ENCODE data around the gene TRPM2.
"Not testable (repeated sequence)": the region's sequence is repeated elsewhere in the genome, so short reads cannot be mapped to it uniquely, and the experiment has no call there.

The TRPM2 gene

DNA sequence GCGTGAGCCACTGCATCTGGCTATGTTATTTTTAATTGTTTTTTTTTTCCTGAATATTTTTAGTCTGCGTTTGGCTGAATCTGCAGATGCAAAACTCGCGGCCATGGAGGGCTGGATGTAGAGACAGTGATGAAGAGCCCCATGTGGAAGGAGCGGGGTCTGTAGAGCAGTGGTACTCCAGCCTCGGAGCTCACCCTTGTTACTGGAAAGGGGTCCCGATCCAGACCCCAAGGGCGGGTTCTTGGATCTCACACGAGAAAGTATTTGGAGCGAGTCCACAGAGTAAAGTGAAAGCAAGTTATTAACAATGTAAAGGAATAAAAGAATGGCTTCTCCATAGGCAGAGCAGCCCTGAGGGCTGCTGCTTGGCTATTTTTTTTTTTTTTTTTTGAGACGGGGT, 2.7 kb downstream of the TRPM2 start:
- no peak for DNase-seq

- no peak for DNase-seq
These were observed 3.2 kb downstream of the TRPM2 start for GRCh38 chr21:44356636-44357035.

DNA sequence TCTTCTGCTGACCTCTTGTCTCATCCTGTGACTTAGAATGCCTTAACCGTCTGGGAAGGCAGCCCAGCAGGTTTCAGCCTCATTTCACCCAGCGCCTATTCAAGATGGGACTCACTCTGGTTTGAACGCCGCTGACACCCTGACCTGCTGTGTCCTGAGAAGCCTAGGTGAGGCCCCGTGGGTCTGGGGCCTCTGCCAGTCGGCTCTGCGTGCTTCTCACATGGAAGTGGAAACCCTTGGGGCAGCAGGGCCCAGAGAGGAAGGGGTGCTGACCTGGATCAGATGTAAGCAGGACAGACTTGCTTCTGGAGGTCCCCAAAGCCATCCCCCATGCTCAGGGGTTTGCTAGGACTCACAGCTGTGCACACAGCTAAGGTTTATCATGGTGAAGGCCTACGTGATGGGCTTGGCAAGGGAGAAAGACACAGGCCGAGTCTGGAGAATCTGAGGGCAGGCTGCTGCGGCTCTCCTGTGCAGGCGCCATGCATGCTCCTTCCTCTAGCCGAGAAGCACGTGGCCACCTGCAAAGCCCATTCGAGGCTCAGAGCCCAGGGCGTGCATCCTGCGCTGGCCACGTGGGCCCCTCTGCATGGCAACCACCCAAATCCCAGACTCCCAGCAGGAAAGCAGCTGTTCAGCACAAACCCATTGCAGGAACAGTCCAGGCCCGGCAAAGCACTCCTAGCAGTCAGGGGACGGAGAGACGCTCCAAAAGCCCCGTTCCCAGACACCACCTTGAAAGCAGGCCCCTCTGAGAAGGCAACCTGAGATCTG, 3.8 kb downstream of the TRPM2 start:
- no peak for DNase-seq

DNA sequence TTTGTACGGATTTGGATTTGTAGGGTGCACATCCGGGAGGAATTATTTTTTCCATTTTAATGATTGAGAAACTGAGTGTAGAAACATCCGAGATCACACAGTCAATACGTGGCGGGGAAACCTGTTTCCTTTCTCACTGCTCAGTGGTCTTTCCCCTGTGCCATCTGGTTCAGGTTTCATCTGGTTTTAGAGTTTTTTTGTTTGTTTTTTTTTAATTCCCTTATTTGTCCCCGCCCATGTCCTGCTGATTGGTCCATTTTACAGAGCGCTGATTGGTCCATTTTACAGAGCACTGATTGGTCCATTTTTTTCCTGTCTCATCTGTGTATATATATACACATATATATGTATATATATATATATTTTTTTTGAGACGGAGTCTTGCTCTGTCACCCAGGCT, 6.0 kb downstream of the TRPM2 start:
- no peak for DNase-seq

- no peak for DNase-seq
These were observed 6.7 kb downstream of the TRPM2 start for GRCh38 chr21:44360159-44360558.

- not testable (repeated sequence) for DNase-seq
These were observed 8.5 kb downstream of the TRPM2 start for GRCh38 chr21:44361903-44362302.

GRCh38 chr21:44363278-44363677, 9.9 kb downstream of the TRPM2 start:
- no peak for DNase-seq

DNA sequence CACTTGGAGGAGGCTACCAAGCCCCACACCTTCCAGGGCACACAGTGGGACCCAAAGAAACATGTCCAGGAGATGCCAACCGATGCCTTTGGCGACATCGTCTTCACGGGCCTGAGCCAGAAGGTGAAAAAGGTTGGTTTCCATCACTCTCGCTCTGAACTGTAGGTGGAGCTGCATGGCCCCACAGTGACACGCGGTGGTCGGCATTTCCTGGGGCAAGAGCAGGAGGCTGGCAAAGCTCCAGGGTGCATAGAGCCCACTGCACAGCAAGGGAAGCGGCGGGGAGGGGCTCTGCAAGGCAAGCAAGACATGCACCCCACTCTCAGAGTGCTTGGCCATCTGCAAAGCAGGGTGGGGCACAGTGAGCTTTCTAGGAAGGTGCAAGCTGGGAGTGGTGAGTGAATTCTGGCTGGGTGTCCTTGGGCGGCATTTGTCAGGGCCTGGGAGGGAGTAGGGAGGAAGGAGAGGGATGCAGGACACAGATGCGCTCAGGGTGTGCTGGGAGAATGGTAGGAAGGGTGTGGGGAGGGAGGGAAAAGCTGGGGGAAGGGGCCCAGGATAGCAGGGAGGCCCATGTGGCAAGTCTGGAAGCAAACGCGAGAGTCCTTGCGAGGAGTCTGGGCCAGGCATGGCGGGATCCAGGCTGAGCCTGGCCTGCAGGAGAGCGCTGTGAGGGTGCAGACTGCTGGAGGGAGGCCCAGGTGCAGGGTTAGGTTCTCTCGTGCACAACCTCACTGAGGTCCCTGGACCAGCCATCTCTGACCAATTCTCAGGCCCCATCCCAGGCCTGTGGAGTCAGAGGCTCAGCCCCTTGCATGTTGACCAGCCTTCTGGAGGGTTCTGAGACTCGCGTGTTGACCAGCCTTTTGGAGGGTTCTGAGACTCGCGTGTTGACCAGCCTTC, 11.0 kb downstream of the TRPM2 start:
- DNase-seq, result peak; percentile 16

DNA sequence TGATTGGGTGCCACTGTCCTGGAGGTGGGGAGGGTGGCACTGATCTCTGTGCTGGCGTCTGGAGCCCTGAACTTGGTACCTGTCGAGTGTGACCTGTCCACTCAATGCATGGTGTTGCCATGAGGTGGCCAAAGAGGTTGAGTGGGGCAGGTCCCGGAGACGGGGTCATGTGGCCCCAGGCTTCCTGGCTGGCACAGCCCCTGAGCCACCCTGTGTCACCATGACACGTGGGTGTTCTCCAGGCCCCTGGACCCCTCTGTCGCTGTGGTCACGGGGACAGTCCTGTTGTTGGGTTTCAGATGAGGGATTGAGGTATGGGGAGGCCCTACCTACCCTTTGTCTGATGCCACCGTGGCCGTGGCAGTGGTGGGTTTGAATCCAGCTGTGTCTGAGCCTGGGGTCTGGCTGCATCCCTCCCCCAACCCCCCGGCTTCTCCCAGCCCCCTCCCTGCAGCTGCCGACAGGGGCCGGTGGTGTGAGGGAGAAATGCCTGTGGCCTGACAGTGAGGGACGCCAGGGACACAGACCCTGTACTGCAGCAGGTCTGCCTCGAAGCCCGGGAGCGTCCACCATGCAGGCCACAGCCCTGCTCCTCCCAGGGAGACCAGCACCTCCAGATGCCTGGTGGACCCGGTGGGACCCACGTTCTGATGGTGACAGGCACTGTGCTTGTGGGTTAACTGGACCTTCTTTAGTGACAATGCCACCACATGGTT, 12.0 kb downstream of the TRPM2 start:
- DNase-seq, result peak; percentile 10

DNA sequence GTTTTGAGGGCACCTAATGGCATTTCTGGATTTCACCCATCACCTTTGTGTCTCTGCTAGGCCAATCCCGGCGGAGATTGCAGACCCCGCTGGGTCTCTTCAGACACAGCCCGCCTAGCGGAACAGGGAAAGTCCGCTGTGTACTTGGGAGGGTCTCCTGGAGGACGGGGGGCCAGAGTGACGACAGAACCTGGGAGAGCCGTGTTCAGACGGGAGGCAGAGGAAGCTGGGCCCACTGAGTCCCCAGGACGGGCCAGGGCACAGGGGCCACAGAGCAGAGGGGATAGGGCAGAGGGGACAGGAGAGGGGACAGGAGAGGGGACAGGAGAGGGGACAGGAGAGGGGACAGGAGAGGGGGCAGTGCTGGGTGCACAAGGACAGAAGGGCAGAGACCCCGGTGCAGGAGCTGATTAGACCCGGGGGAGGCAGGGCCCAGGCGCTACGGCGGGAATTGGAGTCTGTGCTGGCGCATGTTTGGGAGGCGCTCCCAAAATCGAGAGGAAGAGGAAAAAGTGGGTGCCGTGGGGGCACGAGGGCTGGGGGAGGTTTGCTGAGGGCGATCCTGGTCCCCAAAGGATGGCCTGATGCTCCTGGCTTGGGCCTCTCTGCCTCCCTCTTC, 12.7 kb downstream of the TRPM2 start:
- peak; percentile 3 for DNase-seq

DNA sequence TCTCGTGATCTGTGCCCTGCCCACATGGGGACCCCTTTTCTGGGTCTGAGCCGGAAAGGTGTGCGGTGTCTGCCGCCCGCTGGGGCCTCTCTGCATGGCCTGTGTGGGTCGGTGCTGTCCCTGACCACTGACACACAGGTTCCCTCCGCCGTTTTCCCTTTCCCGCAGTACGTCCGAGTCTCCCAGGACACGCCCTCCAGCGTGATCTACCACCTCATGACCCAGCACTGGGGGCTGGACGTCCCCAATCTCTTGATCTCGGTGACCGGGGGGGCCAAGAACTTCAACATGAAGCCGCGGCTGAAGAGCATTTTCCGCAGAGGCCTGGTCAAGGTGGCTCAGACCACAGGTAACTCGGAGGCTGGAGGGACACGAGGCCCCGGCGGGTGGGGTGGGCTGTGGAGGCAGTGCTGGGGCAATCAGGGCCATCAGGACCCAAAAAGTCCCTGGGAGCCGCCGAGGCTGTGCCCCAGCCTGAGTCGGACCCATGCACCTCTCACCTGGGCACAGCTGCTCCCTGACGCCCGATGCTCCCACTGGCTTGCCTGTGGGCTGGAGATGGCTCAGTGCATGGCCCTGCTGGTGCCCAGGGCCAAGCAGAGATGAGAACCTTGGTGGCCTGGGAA, 13.3 kb downstream of the TRPM2 start:
- DNase-seq, result peak; percentile 11

DNA sequence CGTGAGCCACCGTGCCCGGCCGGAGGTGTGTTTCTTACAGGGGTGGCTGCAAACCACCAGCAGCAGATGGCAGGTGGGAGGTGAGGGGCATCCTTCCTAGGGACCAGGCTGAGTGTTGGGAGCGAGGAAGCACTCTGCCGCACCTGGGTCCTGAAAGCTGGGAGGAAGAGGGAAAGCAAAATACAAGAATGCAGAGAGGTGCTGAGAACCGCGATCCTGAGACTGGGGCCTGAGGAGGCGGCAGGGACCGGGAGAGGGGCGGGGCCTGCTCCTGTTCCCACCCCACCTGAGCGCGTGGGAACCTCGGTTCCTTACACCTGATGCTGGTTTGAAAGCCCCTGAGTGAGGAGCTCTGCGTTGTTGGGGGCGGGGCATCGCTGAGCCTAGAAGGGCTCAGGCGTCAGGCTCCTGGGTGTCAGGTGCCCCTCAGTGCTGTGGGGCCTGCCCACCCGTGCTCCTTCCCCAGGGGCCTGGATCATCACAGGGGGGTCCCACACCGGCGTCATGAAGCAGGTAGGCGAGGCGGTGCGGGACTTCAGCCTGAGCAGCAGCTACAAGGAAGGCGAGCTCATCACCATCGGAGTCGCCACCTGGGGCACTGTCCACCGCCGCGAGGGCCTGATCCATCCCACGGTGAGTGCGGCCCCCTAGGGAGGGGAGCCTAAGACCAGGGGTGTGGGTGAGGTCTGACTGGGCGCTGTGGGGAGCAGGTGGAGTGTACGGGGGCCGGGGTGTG, 15.5 kb downstream of the TRPM2 start:
- DNase-seq, result no peak

GRCh38 chr21:44370027-44370735, 16.8 kb downstream of the TRPM2 start:
- no peak for DNase-seq

- no peak for DNase-seq
These were observed 17.5 kb downstream of the TRPM2 start for GRCh38 chr21:44370786-44371410.

DNA sequence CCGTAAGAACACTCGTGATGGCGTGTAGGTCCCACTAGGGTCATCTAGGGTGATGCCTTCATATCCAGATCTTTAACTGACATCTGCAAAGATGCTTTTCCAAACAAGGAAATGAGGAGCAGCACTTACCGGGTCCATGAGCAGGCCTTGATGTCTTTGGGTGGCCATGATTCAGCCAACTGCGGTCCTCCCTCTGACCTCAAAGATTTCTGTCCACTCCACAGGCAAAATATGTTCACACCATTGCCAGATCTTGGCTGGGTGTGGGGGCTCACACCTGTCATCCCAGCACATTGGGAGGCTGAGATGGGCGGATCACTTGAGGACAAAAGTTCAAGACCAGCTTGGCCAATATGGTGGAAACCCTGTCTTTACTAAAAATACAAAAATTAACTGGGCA, 18.2 kb downstream of the TRPM2 start:
- no peak for DNase-seq

GRCh38 chr21:44372616-44373015, 19.2 kb downstream of the TRPM2 start:
- DNase-seq, result no peak

GRCh38 chr21:44374601-44375280, 21.3 kb downstream of the TRPM2 start:
- no peak for DNase-seq

DNA sequence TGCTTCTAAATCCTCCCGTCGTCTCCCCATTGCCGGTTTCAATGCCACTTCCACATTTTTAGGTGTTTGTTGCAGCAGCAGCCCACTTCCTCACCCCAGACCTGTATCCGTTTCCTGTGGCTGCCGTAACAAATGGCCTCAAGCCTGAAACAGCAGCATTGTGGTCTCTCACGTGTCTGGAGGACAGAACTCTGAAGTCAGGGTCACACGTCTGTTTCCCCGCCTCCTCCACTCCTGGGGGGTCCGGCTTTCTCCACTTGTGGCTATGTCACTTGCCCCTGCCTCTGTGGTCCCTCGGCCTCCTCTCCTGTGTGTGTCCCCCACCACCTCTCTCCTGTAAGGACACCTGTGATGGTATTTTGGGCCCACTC, 21.8 kb downstream of the TRPM2 start:
- no peak for DNase-seq

DNA sequence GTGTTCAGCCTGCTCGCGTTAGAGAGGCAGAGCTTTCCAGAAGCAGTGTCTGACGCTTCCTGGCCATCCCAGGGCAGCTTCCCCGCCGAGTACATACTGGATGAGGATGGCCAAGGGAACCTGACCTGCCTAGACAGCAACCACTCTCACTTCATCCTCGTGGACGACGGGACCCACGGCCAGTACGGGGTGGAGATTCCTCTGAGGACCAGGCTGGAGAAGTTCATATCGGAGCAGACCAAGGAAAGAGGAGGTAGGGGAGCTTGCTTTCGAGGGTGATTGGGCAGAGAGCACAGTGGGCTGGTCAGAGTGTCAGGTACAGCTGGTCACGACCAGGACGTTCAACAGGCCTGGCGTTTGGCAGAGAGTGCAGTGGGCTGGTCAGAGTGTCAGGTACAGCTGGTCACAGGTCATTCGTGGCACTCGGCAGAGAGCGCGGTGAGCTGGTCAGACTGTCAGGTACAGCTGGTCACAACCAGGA, 22.4 kb downstream of the TRPM2 start:
- DNase-seq, result no peak

- no peak for DNase-seq
These were observed 23.2 kb downstream of the TRPM2 start for GRCh38 chr21:44376606-44377005.
